Measurements from ENCODE around the gene ITK.

ITK gene

GRCh38 chr5:157166214-157167213, 14.1 kb upstream of the ITK start, which contains the start of gene GARIN3:
Gene GARIN3, minus strand, starts transcription at chr5:157166264. Its CDS starts 96 bp downstream, at chr5:157166168.
- H3K4me3 ChIP-seq, result no peak within 1 kb of the TSS
- H3K27ac ChIP-seq, result peak within 1 kb of the TSS in 1 of 21 experiments; percentile 51

GRCh38 chr5:157167214-157167621, 13.4 kb upstream of the ITK start:
- H3K4me3 ChIP-seq, result no peak overlapping the region

GRCh38 chr5:157168286-157168685, 12.4 kb upstream of the ITK start:
- no peak overlapping the region for H3K27ac ChIP-seq
- no peak overlapping the region for H3K4me3 ChIP-seq

More at GRCh38 chr5:157167214-157167621, 13.4 kb upstream of the ITK start:
- H3K27ac ChIP-seq, result peak overlapping the region in 1 of 21 experiments; percentile 51

GRCh38 chr5:157172403-157172802, 8.2 kb upstream of the ITK start:
- no peak overlapping the region for H3K4me3 ChIP-seq
- H3K27ac ChIP-seq, result peak overlapping the region in 3 of 21 experiments; percentile 56 to 69 (median 62)

GRCh38 chr5:157175071-157175612, 5.5 kb upstream of the ITK start:
- peak overlapping the region in 1 of 21 experiments; percentile 5 for H3K27ac ChIP-seq
- no peak overlapping the region for H3K4me3 ChIP-seq

GRCh38 chr5:157177953-157178352, 2.7 kb upstream of the ITK start:
- H3K4me3 ChIP-seq, result no peak overlapping the region
- peak overlapping the region in 6 of 21 experiments; percentile 14 to 91 (median 37) for H3K27ac ChIP-seq

- Histone ChIP-seq H3K4me3 (no peak overlapping the region), H3K27ac (peak overlapping the region in 6 of 21 experiments; percentile 54 to 91 (median 82))
Measured at GRCh38 chr5:157178966-157179365, 1.7 kb upstream of the ITK start.

GRCh38 chr5:157182143-157182757, 1.6 kb downstream of the ITK start:
- H3K27ac ChIP-seq, result peak overlapping the region in 8 of 21 experiments; percentile 1 to 91 (median 77)
- peak overlapping the region; percentile 15 to 32 (median 20) for H3K4me3 ChIP-seq

- Histone ChIP-seq H3K27ac (peak overlapping the region in 4 of 21 experiments; percentile 15 to 64 (median 40)), H3K4me3 (peak overlapping the region in 5 of 7 experiments; percentile 7 to 32 (median 15))
Measured at GRCh38 chr5:157184117-157184670, 3.6 kb downstream of the ITK start.

GRCh38 chr5:157185122-157185521, 4.5 kb downstream of the ITK start:
- Histone ChIP-seq H3K4me3 (peak overlapping the region in 2 of 7 experiments; percentile 31 to 32), H3K27ac (peak overlapping the region in 2 of 21 experiments; percentile 15 to 67)

- Histone ChIP-seq H3K4me3 (no peak overlapping the region), H3K27ac (peak overlapping the region in 2 of 21 experiments; percentile 35 to 67)
Measured at GRCh38 chr5:157186309-157187045, 5.8 kb downstream of the ITK start.

GRCh38 chr5:157187046-157187754, 6.6 kb downstream of the ITK start:
- peak overlapping the region in 4 of 21 experiments; percentile 35 to 67 (median 46) for H3K27ac ChIP-seq
- H3K4me3 ChIP-seq, result no peak overlapping the region

GRCh38 chr5:157188270-157188669, 7.6 kb downstream of the ITK start:
- peak overlapping the region in 4 of 21 experiments; percentile 23 to 67 (median 46) for H3K27ac ChIP-seq

GRCh38 chr5:157189223-157189622, 8.6 kb downstream of the ITK start:
- Histone ChIP-seq H3K4me3 (no peak overlapping the region), H3K27ac (peak overlapping the region in 3 of 21 experiments; percentile 1 to 67 (median 46))

More at GRCh38 chr5:157188270-157188669, 7.6 kb downstream of the ITK start:
- H3K4me3 ChIP-seq, result no peak overlapping the region

GRCh38 chr5:157193699-157194424, 13.2 kb downstream of the ITK start:
- H3K27ac ChIP-seq, result peak overlapping the region in 8 of 21 experiments; percentile 15 to 80 (median 50)
- no peak overlapping the region for H3K4me3 ChIP-seq

GRCh38 chr5:157196045-157196444, 15.4 kb downstream of the ITK start:
- H3K27ac ChIP-seq, result peak overlapping the region in 2 of 21 experiments; percentile 43 to 68

GRCh38 chr5:157197086-157197485, 16.4 kb downstream of the ITK start:
- H3K4me3 ChIP-seq, result no peak overlapping the region
- peak overlapping the region in 1 of 21 experiments; percentile 68 for H3K27ac ChIP-seq

More at GRCh38 chr5:157196045-157196444, 15.4 kb downstream of the ITK start:
- H3K4me3 ChIP-seq, result no peak overlapping the region

All from skin epidermis (tissue), 12 donors.